DMS 273 (cell line): ENCODE results near the gene SLC17A1.
A peak's percentile ranks its signal among the peaks of the same experiment; 100 is the strongest.

ENCODE experiments used
- DNase-seq: peaks from one replicate; lab custom pipeline; 2025; ENCODE audit not compliant: unreplicated experiment; lab: John Stamatoyannopoulos, UW

SLC17A1 gene

DNA sequence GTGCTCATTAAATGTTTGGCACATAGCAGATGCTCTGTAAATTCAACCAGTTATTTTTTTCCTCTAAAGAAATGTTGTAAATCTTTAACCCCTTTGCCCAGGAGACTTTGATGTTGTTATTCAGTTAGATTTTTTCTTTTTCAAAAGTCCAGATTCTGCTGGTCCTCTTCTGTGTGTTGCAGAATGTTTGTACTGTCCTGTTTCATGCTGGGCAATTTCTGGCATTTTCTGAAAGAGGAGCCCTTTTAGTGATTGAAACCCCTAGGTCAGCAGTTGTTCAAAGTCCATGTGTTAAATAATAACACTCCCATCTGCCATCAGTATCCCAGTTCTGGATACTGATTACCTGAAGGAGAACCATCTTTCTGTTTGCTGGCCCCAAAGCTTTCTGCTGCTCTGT is 1.3 kb upstream of the SLC17A1 start:
- peak; percentile 19 for DNase-seq

DNA sequence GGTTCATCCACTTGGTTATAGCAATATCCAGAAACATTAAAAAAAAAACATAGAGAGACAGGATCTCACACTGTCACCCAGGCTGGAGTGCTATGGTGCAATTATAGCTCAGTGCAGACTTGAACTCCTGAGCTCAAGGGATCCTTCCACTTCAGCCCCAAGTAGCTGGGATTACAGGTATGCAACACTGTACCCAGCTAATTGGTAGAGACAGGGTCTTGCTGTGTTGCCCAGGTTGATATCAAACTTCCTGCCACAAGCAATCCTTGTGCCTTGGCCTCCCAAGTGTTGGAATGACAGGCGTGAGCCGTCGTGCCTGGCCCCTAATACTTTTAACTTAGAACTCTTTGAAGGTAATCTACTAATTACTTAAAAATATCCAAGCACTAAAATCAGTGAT is 818 bp upstream of the SLC17A1 start:
- DNase-seq, result no peak

DNA sequence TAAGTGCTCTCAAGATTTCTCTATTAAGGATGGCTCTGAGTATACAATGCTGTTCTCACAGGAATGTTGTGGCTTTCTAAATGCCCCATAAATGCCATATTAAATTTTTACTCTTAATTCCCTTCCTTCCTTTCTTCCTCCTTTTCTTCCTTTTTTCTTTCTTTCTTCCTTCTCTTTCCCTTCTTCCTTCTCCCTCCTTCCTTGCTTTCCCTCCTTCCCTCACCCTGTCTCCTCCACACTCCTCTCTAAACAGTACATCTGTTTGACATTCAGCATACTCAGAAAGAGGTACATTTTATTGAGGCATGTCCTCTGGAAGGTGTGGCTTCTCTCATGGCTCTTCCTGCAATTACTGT is 433 bp upstream of the SLC17A1 start:
- DNase-seq, result no peak

DNA sequence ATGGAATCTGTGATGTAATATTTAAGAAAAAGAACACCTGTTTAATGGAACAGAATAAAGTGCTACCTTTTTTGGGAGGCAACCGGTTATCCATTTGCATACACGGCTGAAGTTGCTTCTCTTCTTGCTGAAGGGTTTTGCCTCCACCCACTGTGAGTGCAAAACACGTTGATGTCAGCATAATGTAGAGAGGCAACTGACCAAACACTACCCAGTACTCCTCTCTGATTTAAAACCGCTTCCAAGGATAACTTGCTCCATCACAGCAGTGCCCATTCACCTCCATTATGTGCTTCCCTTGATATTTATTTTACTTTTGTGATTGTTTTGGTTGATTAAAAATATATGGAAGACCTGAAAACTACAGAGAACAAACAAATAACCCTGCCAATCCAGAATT is 1.4 kb downstream of the SLC17A1 start:
- no peak for DNase-seq

DNA sequence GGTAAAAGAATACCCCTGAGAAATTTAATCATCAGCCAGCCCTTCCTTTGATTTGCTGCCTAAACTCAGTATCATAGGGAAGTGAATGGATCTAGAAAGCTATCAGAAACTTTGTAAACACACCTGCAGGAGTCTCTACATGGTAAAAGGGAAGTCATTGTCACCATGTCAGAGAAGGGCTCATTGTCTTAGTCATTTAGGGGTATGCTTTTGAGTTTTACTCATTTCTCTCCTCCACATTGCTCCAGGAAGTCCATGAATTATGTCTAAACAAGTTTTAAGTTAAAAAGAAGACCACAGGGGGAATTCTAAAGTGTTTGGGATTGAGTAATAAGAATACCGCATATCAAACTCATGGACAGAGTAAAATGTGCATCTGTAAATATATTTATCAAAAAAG is 2.5 kb downstream of the SLC17A1 start:
- no peak for DNase-seq

DNA sequence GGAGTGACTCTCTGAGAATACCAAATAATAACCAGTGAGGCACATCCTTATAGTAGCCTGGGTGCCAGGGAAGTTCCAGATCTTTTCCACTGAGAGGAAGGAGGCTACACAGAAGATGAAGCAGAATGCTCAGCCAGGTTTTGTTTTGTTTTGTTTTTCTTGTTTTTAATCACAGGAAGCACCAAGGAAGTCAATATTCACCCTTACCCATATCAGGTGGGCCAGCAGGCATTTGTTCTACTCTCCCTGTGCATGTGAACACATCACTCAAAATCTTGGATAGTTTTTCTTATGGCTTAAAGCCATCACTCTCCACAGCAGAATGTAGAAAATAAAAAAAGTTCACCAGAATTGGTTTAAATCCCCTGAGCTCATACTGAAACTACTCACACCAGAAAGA is 10.5 kb downstream of the SLC17A1 start:
- DNase-seq, result no peak

DNA sequence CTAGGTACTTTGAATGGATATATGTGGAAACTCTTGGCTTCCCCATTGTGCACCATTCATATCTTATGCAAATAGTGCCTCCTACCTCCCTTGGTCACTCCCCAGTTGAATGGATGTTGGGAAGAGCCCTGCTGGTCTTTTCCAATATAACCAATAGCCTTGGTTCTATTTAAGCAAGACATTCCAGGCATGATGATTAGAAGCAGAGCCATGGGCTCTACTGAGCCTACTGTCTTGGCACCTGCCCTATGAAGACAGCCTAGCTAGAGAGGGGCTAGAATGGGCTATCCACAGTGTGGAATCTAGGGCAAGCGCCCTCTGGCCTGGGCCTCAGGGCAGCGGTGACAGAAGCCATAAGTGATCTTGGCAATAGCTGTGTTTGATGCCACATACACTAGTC is 15.6 kb downstream of the SLC17A1 start:
- DNase-seq, result no peak

DNA sequence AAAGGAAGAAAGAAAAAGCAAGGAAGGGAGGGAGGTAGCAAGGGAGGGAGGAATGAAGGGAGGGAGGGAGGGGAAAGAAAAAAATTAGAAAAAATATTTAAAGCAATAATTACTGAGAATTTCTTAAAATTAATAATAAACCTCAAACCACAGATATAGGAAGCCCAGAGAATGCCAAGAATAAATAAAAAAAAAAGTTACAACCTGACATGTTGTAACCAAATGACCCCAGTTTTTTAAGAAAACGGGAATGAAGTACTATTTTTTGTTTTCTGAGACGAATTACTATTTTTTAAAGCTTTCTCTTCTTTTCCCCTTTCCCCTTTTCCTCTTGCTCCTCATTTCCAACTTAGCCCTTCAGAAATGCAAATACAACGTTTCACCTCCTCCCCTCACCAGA is 16.7 kb downstream of the SLC17A1 start:
- DNase-seq, result no peak

DNA sequence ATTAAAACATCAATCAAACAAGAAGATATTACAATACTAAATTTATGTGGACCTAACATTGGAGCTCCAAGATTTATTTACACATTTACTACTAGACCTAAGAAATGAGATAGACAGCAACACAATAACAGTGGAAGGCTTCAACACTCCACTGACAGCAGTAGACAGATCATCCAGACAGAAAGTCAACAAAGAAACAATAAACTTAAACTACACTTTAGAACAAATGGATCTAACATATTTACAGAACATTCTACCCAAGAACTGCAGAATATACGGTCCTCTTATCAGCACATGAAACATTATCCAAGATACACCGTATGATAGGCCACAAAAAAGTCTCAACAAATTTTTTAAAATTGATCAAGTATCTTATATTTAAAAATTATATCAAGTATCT is 27.0 kb downstream of the SLC17A1 start:
- DNase-seq, result no peak

DNA sequence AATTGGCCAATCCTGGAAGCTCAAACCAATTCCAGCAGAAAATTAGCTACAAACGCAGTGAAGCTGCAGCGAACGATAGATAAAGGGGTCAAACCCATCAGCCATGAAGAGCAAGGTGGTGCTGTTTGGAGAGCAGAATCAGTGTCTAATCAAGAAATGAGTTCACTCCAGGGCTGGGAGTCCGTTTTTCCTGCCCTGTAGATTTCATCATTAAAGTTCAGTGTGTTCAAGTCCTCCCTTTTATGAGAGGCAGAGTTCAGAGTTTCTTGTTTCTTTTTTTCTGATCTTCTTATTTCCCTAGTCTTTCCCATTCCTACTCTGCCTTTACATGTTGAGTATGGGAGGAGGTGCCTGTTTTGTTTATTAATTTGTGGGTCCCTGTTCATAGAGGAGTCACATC is 30.4 kb downstream of the SLC17A1 start:
- DNase-seq, result no peak

DNA sequence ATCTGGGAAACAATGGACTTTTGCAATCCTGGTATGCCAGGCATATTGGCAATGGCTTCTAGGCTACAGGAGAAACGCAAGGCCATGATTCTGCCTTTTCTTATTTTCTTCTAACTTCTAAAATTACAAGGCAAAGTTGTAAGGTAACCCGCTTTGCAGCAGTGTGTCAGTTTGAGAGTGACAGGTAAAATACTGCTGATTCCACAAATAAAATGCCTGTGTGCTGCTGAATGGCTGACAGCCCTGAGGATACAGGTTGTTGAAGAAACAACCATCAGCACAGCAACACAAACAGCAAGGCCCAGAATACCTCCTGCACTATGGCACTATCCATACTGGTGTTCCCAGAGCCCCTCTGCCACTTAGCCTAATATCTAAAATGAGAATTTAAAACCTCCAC is 37.1 kb downstream of the SLC17A1 start:
- DNase-seq, result no peak

DNA sequence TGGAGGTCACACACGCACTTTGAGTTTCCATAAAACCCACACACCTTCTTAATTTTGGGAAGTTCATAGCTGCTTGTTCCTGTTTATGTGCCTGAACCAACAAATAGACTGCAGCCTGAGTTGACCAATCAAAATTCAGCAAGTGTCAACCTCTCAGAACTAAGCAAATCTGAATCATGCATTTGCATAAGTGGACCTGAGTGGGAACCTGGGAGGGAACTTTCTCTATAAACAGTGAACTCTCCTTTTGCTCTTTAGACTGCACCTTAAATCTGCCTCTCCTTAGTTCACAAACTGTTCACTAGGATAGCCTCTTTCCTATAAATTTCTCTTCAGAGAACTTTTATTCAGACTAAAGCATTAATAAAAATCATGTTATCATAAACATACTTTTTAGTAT is 37.9 kb downstream of the SLC17A1 start:
- no peak for DNase-seq

DNA sequence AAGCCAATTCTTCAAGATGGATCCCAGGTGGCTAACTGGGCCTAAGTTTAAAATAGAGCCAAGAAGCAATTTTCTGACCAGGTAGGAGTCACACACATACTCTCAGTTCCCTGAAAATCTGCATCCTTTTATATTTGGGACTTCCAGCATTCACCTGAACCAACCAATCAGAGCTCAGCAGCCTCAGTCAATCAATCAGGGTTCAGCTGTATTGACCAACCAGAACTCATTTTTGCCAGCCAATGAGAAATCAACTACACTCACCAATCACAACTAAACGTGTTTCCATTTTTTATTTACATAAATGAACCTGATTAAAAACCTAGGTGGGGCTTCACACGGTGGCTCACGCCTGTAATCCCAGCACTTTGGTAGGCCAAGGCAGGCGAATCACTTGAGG is 39.8 kb downstream of the SLC17A1 start:
- no peak for DNase-seq

DNA sequence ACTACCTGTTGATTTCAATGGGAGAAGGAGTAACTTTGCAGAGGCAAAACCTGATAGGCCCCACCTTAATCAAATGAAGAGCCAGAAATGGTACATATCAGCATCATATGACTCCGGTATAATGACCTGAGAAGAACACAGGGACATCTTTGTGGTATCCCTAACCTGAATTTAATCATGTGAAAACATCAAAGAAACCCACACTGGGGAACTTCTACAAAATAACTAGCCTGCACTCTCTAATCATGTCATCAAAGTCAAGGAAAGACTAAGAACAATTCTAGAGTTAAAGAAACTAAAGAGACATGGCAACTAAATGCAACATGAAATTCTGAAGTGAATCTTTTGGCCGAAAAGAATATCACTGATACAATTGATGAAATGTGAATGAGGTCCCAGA is 42.4 kb downstream of the SLC17A1 start:
- no peak for DNase-seq

DNA sequence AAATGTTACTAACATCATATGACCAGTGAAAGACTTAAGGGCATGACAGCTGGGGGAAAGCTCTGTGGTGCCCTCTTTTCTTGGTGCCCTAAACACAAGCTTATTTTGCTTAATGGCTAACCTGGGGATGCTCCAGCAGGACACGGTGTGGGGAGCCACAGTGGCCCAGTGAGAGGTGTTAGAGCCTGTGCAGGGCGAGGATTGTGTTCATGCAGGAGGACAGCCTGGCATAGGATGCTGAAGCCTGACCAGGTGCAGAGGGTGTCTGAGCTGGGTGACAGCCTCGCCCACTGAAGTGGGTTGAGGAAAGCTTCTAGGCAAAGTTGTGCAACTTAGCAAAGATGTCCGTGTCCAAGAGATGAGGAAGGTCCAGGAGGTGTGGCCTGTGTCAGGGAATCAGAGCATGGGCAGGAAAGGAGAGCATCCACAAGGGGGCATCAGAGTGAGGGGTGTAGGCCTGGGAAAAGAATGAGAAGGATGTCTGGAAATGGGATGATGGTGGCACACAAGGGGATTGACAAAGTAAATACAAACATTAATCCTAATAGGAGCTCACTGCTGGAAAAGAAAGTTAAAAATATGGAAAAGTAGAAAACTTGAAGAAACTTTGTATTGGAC is 43.4 kb downstream of the SLC17A1 start:
- DNase-seq, result peak; percentile 75

DNA sequence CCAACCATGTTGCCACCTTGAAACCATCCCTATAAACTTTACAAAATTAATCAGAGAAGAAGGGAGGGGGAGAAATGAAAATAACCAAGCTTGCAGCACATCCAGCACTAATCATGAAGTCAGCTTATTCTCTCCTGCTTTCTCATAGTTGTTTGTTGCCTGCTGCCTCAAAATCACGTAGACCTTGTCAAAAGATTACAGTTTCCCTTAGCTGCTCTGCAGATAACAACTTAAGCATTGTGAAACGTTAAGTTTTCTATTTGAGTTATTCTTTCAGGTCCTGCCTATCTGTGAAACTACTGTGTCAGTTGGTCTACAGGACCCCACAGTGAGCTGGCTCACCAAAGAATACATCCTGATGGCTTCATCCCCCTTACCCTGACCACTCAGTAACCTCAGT is 44.4 kb downstream of the SLC17A1 start:
- DNase-seq, result no peak

DNA sequence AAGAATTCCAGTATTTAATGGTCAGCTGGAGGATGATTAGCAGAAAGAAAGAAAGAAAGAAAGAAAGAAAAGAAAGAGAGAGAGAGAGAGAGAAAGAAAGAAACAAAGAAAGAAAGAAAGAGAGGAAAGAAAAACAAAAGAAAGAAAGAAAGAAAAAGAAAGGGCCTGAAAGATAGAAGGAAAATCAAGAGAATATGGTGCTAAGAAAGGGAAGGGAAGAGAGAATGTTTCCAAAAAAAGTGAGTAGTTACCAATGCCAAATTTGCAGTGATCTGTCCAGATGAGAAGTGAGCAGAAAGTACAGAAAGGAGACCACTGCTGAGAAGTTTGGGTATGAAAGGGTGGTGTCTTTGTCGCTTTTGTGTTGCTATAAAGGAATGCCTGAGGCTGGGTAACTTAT is 50.7 kb downstream of the SLC17A1 start:
- no peak for DNase-seq

DNA sequence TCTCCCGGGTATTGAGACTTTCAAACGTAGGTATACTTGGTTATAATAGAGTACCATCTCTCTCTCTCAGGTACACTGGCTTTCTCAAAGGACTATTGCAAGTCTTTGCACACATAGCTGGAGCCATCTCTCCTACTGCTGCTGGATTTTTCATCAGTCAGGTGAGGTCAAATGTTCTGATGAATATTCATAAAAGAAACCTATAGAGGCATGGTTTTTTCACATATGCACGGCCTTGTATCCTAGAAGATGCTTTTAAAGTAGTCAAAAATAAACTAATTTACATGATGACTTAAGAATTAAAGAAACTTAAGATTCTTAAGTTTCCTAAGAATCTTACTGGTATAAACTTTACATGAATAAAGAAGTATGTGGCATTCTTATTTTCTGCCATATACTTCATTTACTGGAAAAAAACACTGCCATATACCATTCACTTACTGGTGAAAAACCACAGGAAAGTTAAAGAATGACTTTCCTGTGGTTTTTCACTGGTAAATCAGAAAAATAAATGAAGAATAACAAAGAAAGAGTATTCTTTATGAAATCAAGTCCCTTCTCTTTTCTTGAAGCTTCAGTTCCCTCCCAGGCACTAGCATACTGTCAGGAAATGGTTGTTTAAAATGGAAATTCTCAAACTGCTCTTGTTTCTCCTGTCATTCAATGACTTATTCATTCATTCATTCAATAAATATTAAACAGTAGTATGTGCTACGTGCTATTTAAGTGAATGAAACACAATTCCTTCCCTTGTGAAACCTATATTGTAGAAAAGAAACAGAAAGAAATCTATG is 53.8 kb downstream of the SLC17A1 start:
- DNase-seq, result no peak

DNA sequence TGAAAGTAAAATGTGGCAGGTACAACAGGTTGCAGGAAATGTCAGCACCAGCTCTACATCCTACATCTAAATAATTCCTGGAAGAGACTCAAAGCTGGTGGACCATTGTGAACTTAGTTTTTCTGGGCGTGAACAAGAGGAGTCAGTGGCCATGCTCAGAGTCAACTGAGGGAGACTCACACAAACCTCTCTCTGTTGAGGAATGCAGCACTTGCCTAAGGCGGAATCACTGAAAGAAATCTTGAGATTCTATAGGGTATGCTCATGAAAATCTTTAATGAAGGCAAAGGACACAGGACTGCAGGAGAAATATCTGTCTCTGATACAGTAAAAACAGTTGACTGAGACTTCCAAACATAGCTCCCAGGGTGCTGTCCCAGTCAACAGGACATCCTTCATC is 54.8 kb downstream of the SLC17A1 start:
- no peak for DNase-seq

DNA sequence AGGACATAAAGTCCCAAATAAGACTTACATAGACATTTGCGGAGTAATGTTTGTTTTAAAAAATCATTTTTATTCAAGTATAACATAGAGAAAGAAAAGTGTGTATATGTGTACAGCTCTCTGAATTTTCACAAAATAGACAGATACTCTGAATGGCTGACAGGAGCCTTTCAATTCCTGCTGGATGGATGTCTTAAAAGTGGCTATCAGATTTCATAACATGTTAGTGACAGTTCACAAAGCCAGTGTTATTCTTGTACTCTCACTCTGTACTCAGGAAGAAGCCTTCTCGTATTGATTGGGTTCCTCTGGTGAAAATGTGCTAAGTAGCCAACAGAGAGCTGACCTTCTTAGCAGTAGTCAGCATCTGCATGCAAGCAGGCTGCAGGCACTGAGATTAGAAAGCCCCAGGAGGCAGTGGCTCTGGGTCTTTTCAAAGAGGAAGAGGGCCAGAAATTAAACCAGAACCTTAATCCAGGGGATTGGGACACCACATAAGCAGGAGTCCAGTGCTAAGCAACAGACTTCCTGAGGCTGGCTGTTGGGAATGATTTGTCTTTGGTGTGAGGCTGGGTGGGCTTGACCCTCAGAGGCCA is 57.6 kb downstream of the SLC17A1 start:
- DNase-seq, result no peak

DNA sequence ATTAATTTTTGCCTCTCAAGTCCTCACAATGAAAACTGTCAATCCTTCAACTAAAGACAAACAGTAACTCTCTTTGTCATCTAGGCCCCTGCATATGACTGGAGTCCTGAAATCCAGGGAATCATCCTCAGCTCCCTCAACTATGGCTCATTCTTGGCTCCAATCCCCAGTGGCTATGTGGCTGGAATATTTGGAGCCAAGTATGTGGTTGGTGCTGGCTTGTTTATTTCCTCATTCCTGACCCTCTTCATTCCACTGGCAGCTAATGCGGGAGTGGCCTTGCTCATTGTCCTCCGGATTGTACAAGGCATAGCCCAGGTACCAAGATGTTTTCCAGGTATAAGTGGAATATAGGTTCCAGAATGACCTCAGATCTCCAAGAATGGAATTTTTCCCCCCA is 61.9 kb downstream of the SLC17A1 start:
- DNase-seq, result no peak

DNA sequence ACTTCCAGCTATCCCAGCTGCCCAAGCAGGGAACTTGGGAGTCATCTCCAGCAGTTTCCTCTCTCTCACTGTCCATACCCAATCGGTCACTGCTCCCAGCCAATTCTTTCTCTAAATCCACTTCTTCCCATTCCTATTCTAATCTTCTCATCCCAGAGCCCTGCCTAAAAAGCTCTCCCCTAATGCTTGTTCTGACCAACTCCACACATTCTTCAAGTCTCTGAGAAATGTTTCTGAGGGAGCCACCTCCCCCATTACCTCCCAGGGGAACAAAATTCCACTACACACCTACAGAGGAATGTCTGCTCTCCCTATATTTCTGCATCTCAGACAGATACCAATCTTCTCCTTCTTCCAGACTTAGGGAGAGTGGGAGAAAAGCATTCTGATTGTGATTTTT is 63.3 kb downstream of the SLC17A1 start:
- no peak for DNase-seq

DNA sequence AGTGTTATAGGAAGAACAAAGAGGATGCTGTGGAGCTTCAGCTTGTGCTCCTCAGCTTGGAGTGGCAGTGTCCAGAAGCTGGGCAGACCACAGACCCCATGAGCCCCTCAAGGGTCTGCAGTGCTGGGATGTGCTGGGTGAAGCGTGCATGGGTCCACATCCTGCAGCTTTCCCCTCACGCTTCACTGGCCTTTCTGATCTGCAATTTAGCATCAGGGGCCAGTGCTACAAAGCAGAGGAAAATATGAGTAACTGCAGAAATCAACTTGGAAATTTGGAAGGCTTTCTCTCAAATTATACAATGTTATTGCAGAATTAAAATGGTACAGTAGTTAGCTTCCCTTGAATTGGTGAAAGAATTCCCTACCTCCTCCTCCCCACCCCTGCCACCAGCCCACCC is 67.2 kb downstream of the SLC17A1 start:
- DNase-seq, result no peak
